GM23338 (cell line): ENCODE measurements around the gene CITED4. TPM values are rescaled to one million over a fixed set of nuclear protein-coding genes. Genes with fewer than 3 reads are reported as not detected.

Experiments
- ATAC-seq: fragments of 200-7000 bp; cut with Tn5 transposase; 3 replicates; pipeline ENCODE4 v1.9.1; 2020
- DNase-seq: peaks from one replicate; pipeline ENCODE4 v3.0.0-alpha.2; 2015; ENCODE audit warnings: low spot score
- H2AFZ ChIP-seq: fragments of 200-600 bp; sonication (generic); 2 replicates; pipeline ENCODE4 v1.8.0; 2016; ENCODE audit warnings: antibody characterized with exemption, mild to moderate bottlenecking, moderate library complexity
- H3F3A ChIP-seq: fragments of 200-600 bp; sonication (generic); replicated peaks from 2 replicates; pipeline ENCODE4 v1.8.0; 2017; ENCODE audit warnings: antibody characterized with exemption, mixed run types, low read depth
- H3K27ac ChIP-seq: fragments of 200-600 bp; sonication (generic); 2 replicates; pipeline ENCODE4 v1.6.1; 2016; ENCODE audit warnings: low read depth
- H3K27me3 ChIP-seq: fragments of 200-600 bp; sonication (generic); 2 replicates; pipeline ENCODE4 v1.8.0; 2016; ENCODE audit warnings: mild to moderate bottlenecking, mixed run types, moderate library complexity; ENCODE audit not compliant: insufficient read depth
- H3K36me3 ChIP-seq: fragments of 200-600 bp; sonication (generic); 2 replicates; pipeline ENCODE4 v1.8.0; 2016; ENCODE audit warnings: mild to moderate bottlenecking; ENCODE audit not compliant: insufficient read depth
- H3K4me1 ChIP-seq: fragments of 200-600 bp; sonication (generic); 2 replicates; pipeline ENCODE4 v1.8.0; 2016; ENCODE audit warnings: mild to moderate bottlenecking, moderate library complexity; ENCODE audit not compliant: insufficient read depth
- H3K4me2 ChIP-seq: fragments of 200-600 bp; sonication (generic); 2 replicates; pipeline ENCODE4 v1.7.1; 2017; ENCODE audit warnings: mixed run types
- H3K4me3 ChIP-seq: fragments of 200-600 bp; sonication (generic); 2 replicates; pipeline ENCODE4 v1.6.1; 2016; ENCODE audit warnings: mixed run types
- H3K79me2 ChIP-seq: fragments of 200-600 bp; sonication (generic); replicated peaks from 2 replicates; pipeline ENCODE4 v1.8.0; 2017; ENCODE audit warnings: mild to moderate bottlenecking; ENCODE audit not compliant: insufficient read depth
- H3K9me2 ChIP-seq: fragments of 200-600 bp; sonication (generic); 2 replicates; pipeline ENCODE4 v1.8.0; 2017; ENCODE audit not compliant: insufficient read depth
- H4K20me1 ChIP-seq: fragments of 200-600 bp; sonication (generic); replicated peaks from 2 replicates; pipeline ENCODE4 v1.8.0; 2017; ENCODE audit warnings: mild to moderate bottlenecking; ENCODE audit not compliant: insufficient read depth
- H3K27ac Mint-ChIP-seq: 2 replicates; pipeline ENCODE4 v1.8.0; 2020; ENCODE audit warnings: inconsistent platforms, mild to moderate bottlenecking, moderate library complexity, mixed read lengths
- H3K27me3 Mint-ChIP-seq: 3 replicates; pipeline ENCODE4 v1.8.0; 2022; ENCODE audit warnings: low read depth, mild to moderate bottlenecking, moderate library complexity, mixed read lengths, inconsistent platforms; ENCODE audit not compliant: insufficient read depth, poor library complexity
- H3K36me3 Mint-ChIP-seq: 3 replicates; pipeline ENCODE4 v1.8.0; 2021; ENCODE audit warnings: low read depth, mild to moderate bottlenecking, inconsistent platforms, moderate library complexity, mixed read lengths
- H3K4me1 Mint-ChIP-seq: 3 replicates; pipeline ENCODE4 v1.8.0; 2020; ENCODE audit warnings: mild to moderate bottlenecking, inconsistent platforms, mixed read lengths
- H3K4me3 Mint-ChIP-seq: 3 replicates; pipeline ENCODE4 v1.8.0; 2021; ENCODE audit warnings: moderate library complexity, mild to moderate bottlenecking, inconsistent platforms, mixed read lengths
- H3K9me3 Mint-ChIP-seq: 3 replicates; pipeline ENCODE4 v1.8.0; 2020; ENCODE audit warnings: moderate library complexity, mild to moderate bottlenecking, inconsistent platforms, mixed read lengths
- CREB1 ChIP-seq: fragments of 250-450 bp; sonication (Bioruptor Pico); IDR thresholded peaks from 2 replicates; pipeline ENCODE4 v1.5.0; 2020; ENCODE audit warnings: low read depth, mild to moderate bottlenecking, moderate library complexity
- CTCF ChIP-seq, 2 experiments: fragments of 200-600 bp in 1 of 2; sonication (generic) in 1 of 2; conservative IDR thresholded peaks; 2 replicates each; pipeline versions ENCODE4 v1.5.1 to v1.6.1; 2016 to 2017; ENCODE audit warnings: antibody characterized with exemption in 2 of 2, low read depth in 2 of 2, mild to moderate bottlenecking in 2 of 2, moderate library complexity in 1 of 2
- ETS1 ChIP-seq: IDR thresholded peaks from 2 replicates; pipeline ENCODE4 v1.6.1; 2016; ENCODE audit warnings: antibody characterized with exemption
- EZH2 ChIP-seq: fragments of 200-600 bp; sonication (generic); IDR thresholded peaks from one replicate; pipeline ENCODE4 v1.8.0; 2017; ENCODE audit warnings: antibody characterized with exemption, mild to moderate bottlenecking, low read depth; ENCODE audit not compliant: unreplicated experiment
- EZH2phosphoT487 ChIP-seq: fragments of 200-600 bp; sonication (generic); IDR thresholded peaks from one replicate; pipeline ENCODE4 v1.8.1; 2018; ENCODE audit warnings: antibody characterized with exemption; ENCODE audit not compliant: unreplicated experiment
- JUNB ChIP-seq: IDR thresholded peaks from one replicate; pipeline ENCODE4 v1.6.1; 2016; ENCODE audit warnings: antibody characterized with exemption; ENCODE audit not compliant: unreplicated experiment
- NANOG ChIP-seq: IDR thresholded peaks from 2 replicates; pipeline ENCODE4 v1.6.1; 2016; ENCODE audit warnings: antibody characterized with exemption, borderline replicate concordance
- POLR2AphosphoS5 ChIP-seq: IDR thresholded peaks from 2 replicates; pipeline ENCODE4 v1.6.1; 2016; ENCODE audit warnings: antibody characterized with exemption, low read depth
- REST ChIP-seq: IDR thresholded peaks from one replicate; pipeline ENCODE4 v1.6.1; 2018; ENCODE audit warnings: antibody characterized with exemption; ENCODE audit not compliant: unreplicated experiment
- STAT1 ChIP-seq: IDR thresholded peaks from one replicate; pipeline ENCODE4 v1.6.1; 2016; ENCODE audit warnings: antibody characterized with exemption; ENCODE audit not compliant: unreplicated experiment
- ZNF114 ChIP-seq: fragments of 250-450 bp; sonication (Bioruptor Pico); IDR thresholded peaks from 2 replicates; pipeline ENCODE4 v1.5.0; 2020; ENCODE audit warnings: mild to moderate bottlenecking, moderate library complexity
- ZNF331 ChIP-seq: fragments of 250-450 bp; sonication (Bioruptor Pico); IDR thresholded peaks from 2 replicates; pipeline ENCODE4 v1.5.0; 2020; ENCODE audit warnings: low read depth, mild to moderate bottlenecking, moderate library complexity
- ZNF462 ChIP-seq: fragments of 250-450 bp; sonication (Bioruptor Pico); IDR thresholded peaks from 2 replicates; pipeline ENCODE4 v1.5.0; 2020; ENCODE audit warnings: mild to moderate bottlenecking, moderate library complexity
- polyA plus RNA-seq: library from polyadenylated mRNA; unstranded; fragments of >200 nt; fragmentation: Nextera tagmentation; extraction: Ambion mirVana; gene quantifications from 2 replicates; pipeline ENCODE4 v1.2.1, GENCODE V29; 2016
- total RNA-seq: library from RNA; depleted of rRNA; stranded (reverse); fragments of >200 nt; shearing (Covaris generic); gene quantifications from 2 replicates; pipeline ENCODE4 v1.2.3, GENCODE V29; 2014

Gene CITED4
- total and polyA plus RNA-seq, 2 experiments from 2014 or later: 2.9 to 18.7 TPM

GRCh38 chr1:40894455-40894854, 32.3 kb upstream of the CITED4 start:
- Histone ChIP-seq H3K9me2 (peaks cover 5% of the 10 kb centered on the region; the same call in 1 of the 2 replicates), H3K79me2 (no peaks in the 10 kb centered on the region), H3F3A (no peaks in the 10 kb centered on the region), H3K27me3 (no peaks in the 10 kb centered on the region), H3K4me2 (no peak overlapping the region), H3K27ac (no peak overlapping the region), H2AFZ (no peak overlapping the region), H3K4me3 (no peak overlapping the region), H3K36me3 (no peaks in the 10 kb centered on the region), H4K20me1 (no peaks in the 10 kb centered on the region), H3K4me1 (peaks cover 4% of the 10 kb centered on the region; the same call in 1 of the 2 replicates)
- H3K27me3 Mint-ChIP-seq: peaks cover 6% of the 10 kb centered on the region
- H3K9me3 Mint-ChIP-seq: peaks cover 32% of the 10 kb centered on the region
- H3K4me1 Mint-ChIP-seq: peaks cover 5% of the 10 kb centered on the region
- no peak overlapping the region for H3K27ac Mint-ChIP-seq
- DNase-seq: no peak
- TF ChIP-seq EZH2phosphoT487 (no peak), EZH2 (no peak), CTCF (conservative IDR thresholded peaks at IDR 0.05; ENCODE audit: low read depth in 2 of 2) (no peak), STAT1 (no peak), ZNF114 (no peak), ETS1 (no peak), REST (no peak), NANOG (no peak), POLR2AphosphoS5 (no peak), ZNF331 (CRISPR knock-in tag) (no peak), JUNB (no peak), ZNF462 (CRISPR knock-in tag) (no peak), CREB1 (CRISPR knock-in tag) (no peak)
- no peak overlapping the region for H3K4me3 Mint-ChIP-seq
- H3K36me3 Mint-ChIP-seq: peaks cover 21% of the 10 kb centered on the region
- ATAC-seq: no peak
